ENCODE results near the gene FAM181B. TPM values are rescaled to one million over a fixed set of nuclear protein-coding genes. Genes with fewer than 3 reads are reported as not detected.

The FAM181B gene
- total RNA-seq, 1 experiment from 2014 or later: 0.69 TPM

- ATAC-seq: no peak
- Histone ChIP-seq H3K27me3 (ENCODE audit: control insufficient read depth, insufficient read depth, low read length) (peaks cover 2% of the 10 kb centered on the region; the same call in 1 of the 2 replicates), H3K9me3 (ENCODE audit: control insufficient read depth, insufficient read depth, low read depth, low read length) (no peaks in the 10 kb centered on the region), H3K27ac (ENCODE audit: low read length) (no peak overlapping the region), H3K4me1 (ENCODE audit: control insufficient read depth, insufficient read depth, low read length) (no peaks in the 10 kb centered on the region; the same call in 1 of the 2 replicates), H3K36me3 (ENCODE audit: control insufficient read depth, insufficient read depth, low read length) (no peaks in the 10 kb centered on the region), H3K4me3 (ENCODE audit: low read depth in 2 of 2, low read length in 2 of 2) (no peak overlapping the region)
- POLR2A ChIA-PET: interaction anchor here (0.6 kb wide), 1 partner anchor 650 kb away, joined by 4 read pairs; no protein-coding TSS in a partner anchor
- DNase-seq (ENCODE audit: low read depth, low spot score): no peak
- TF ChIP-seq, protein P1, sequence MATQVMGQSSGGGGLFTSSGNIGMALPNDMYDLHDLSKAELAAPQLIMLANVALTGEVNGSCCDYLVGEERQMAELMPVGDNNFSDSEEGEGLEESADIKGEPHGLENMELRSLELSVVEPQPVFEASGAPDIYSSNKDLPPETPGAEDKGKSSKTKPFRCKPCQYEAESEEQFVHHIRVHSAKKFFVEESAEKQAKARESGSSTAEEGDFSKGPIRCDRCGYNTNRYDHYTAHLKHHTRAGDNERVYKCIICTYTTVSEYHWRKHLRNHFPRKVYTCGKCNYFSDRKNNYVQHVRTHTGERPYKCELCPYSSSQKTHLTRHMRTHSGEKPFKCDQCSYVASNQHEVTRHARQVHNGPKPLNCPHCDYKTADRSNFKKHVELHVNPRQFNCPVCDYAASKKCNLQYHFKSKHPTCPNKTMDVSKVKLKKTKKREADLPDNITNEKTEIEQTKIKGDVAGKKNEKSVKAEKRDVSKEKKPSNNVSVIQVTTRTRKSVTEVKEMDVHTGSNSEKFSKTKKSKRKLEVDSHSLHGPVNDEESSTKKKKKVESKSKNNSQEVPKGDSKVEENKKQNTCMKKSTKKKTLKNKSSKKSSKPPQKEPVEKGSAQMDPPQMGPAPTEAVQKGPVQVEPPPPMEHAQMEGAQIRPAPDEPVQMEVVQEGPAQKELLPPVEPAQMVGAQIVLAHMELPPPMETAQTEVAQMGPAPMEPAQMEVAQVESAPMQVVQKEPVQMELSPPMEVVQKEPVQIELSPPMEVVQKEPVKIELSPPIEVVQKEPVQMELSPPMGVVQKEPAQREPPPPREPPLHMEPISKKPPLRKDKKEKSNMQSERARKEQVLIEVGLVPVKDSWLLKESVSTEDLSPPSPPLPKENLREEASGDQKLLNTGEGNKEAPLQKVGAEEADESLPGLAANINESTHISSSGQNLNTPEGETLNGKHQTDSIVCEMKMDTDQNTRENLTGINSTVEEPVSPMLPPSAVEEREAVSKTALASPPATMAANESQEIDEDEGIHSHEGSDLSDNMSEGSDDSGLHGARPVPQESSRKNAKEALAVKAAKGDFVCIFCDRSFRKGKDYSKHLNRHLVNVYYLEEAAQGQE (IDR thresholded peaks at IDR 0.05; ENCODE audit: insufficient read depth in 1 of 2, low read depth in 2 of 2, low read length in 1 of 2): no peak
- TF ChIP-seq POLR2AphosphoS5 (IDR thresholded peaks at IDR 0.05; ENCODE audit: low read depth, low read length) (no peak), CTCF (IDR thresholded peaks at IDR 0.05) (no peak), TCF7L2 (IDR thresholded peaks at IDR 0.05; ENCODE audit: low read depth, low read length) (no peak), SIN3A (IDR thresholded peaks at IDR 0.05; ENCODE audit: borderline replicate concordance, insufficient read depth, low read depth, low read length) (no peak)
- CTCF ChIA-PET: interaction anchor here (0.6 kb wide), 1 partner anchor 148 kb away, joined by 3 read pairs; no protein-coding TSS in a partner anchor
- intact Hi-C loops (cut with micrococcal nuclease; ENCODE audit: unreplicated experiment): no loop called here
- in situ Hi-C loops (cut with HindIII; ENCODE audit: low pct_unique_long_range_greater_than_20kb, low sequenced_read_pairs): no loop called here
- BruUV-seq (replicated peaks): no TSS peak
These were observed 13.2 kb downstream of the FAM181B start for GRCh38 chr11:82720267-82721065.

GRCh38 chr11:82719361-82720105, 14.1 kb downstream of the FAM181B start:
- BruUV-seq (replicated peaks): no TSS peak
- CTCF ChIA-PET: interaction anchor here (0.5 kb wide), 1 partner anchor 327 kb away, joined by 3 read pairs; no protein-coding TSS in a partner anchor
- intact Hi-C loops (cut with micrococcal nuclease; ENCODE audit: unreplicated experiment): no loop called here

More at GRCh38 chr11:82719361-82720105, 14.1 kb downstream of the FAM181B start:
- POLR2A ChIA-PET: interaction anchor here (0.7 kb wide), 1 partner anchor 138 kb away, joined by 4 read pairs; no protein-coding TSS in a partner anchor
- ATAC-seq: no peak
- Histone ChIP-seq H3K27me3 (ENCODE audit: control insufficient read depth, insufficient read depth, low read length) (peaks cover 2% of the 10 kb centered on the region), H3K36me3 (ENCODE audit: control insufficient read depth, insufficient read depth, low read length) (no peaks in the 10 kb centered on the region), H3K4me3 (ENCODE audit: low read depth in 2 of 2, low read length in 2 of 2) (no peak overlapping the region), H3K4me1 (ENCODE audit: control insufficient read depth, insufficient read depth, low read length) (no peaks in the 10 kb centered on the region; the same call in 1 of the 2 replicates), H3K9me3 (ENCODE audit: control insufficient read depth, insufficient read depth, low read depth, low read length) (no peaks in the 10 kb centered on the region), H3K27ac (ENCODE audit: low read length) (no peak overlapping the region)
- no peak for DNase-seq (ENCODE audit: low read depth, low spot score)
- no peak for TF ChIP-seq CTCF (IDR thresholded peaks at IDR 0.05)
- no peak for TF ChIP-seq TCF7L2 (IDR thresholded peaks at IDR 0.05; ENCODE audit: low read depth, low read length)
- TF ChIP-seq, protein P1 (IDR thresholded peaks at IDR 0.05; ENCODE audit: insufficient read depth in 1 of 2, low read depth in 2 of 2, low read length in 1 of 2): no peak
- no peak for TF ChIP-seq SIN3A (IDR thresholded peaks at IDR 0.05; ENCODE audit: borderline replicate concordance, insufficient read depth, low read depth, low read length)
- TF ChIP-seq POLR2AphosphoS5 (IDR thresholded peaks at IDR 0.05; ENCODE audit: low read depth, low read length): no peak
- in situ Hi-C loops (cut with HindIII; ENCODE audit: low pct_unique_long_range_greater_than_20kb, low sequenced_read_pairs): no loop called here

Measured in Panc1 (cell line).